H7 (cell line): ENCODE data around the gene MIX23. TPM values are rescaled to one million over a fixed set of nuclear protein-coding genes. Genes with fewer than 3 reads are reported as not detected.
"Not testable (repeated sequence)": the region's sequence is repeated elsewhere in the genome, so short reads cannot be mapped to it uniquely, and the experiment has no call there.

ENCODE experiments used
- DNase-seq: peaks from one replicate; pipeline ENCODE4 v3.0.0; 2012
- H3K27me3 ChIP-seq: 2 replicates; pipeline ENCODE4 v1.6.0; 2011; ENCODE audit warnings: mild to moderate bottlenecking, low read length; ENCODE audit not compliant: control insufficient read depth, insufficient read depth
- H3K36me3 ChIP-seq: replicated peaks from 2 replicates; pipeline ENCODE4 v1.5.1; 2011; ENCODE audit warnings: low read length; ENCODE audit not compliant: control insufficient read depth, insufficient read depth
- H3K4me3 ChIP-seq: 2 replicates; pipeline ENCODE4 v1.5.1; 2011; ENCODE audit warnings: low read depth, mild to moderate bottlenecking, control low read depth, low read length, moderate library complexity; ENCODE audit not compliant: insufficient read depth
- total RNA-seq: library from RNA; depleted of rRNA; stranded (reverse); fragments of >200 nt; shearing (Covaris generic); gene quantifications from 2 replicates; pipeline ENCODE4 v1.2.3, GENCODE V29; 2014

MIX23 gene
- total RNA-seq, 1 experiment from 2014 or later, result 36.6 TPM

DNA sequence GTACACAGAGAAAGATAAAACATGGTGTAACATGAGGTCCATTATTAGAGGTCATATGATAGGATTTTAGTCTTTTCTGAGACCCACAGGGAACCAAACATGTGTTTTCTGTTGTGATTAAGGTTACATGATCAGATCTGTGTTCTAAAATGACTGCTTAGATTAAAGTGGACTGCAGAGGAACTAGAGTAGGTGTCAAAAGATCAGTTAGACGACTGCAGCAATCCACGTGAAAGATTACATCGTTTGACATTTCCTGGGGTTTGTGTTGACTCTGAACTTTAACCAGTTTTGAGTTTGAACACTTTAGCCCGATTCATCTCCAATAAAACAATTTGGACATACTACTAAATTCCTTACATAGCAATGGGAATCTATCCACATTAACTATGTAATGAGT lies 5.1 kb downstream of the MIX23 start:
- DNase-seq, result no peak
- no peaks in the 10 kb centered on the region for H3K36me3 ChIP-seq
- H3K4me3 ChIP-seq, result no peak overlapping the region
- H3K27me3 ChIP-seq, result no peaks in the 10 kb centered on the region

GRCh38 chr3:122374034-122374433 lies 9.0 kb downstream of the MIX23 start:
- Histone ChIP-seq H3K36me3 (peaks cover 2% of the 10 kb centered on the region), H3K4me3 (no peak overlapping the region)

DNA sequence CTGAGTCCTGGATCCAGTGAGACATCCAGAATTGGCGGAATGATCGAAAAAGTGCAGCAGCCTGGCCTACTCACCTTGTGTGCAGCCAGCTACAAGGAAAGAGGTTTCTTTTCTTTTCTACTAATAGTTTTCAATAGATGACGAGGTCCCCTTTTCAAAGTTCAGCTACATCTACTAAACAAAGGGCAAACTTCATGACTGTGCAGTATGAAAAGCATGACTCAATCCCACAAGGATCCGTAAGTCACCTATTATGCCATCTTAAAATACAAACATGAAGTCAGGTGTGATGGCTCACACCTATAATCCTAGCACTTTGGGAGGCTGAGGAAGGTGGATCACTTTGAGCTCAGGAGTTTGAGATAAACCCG lies 16.7 kb downstream of the MIX23 start:
- H3K36me3 ChIP-seq, result peaks cover 13% of the 10 kb centered on the region
- no peak for DNase-seq

More at GRCh38 chr3:122374034-122374433, 9.0 kb downstream of the MIX23 start:
- H3K27me3 ChIP-seq, result no peaks in the 10 kb centered on the region
- DNase-seq, result no peak

DNA sequence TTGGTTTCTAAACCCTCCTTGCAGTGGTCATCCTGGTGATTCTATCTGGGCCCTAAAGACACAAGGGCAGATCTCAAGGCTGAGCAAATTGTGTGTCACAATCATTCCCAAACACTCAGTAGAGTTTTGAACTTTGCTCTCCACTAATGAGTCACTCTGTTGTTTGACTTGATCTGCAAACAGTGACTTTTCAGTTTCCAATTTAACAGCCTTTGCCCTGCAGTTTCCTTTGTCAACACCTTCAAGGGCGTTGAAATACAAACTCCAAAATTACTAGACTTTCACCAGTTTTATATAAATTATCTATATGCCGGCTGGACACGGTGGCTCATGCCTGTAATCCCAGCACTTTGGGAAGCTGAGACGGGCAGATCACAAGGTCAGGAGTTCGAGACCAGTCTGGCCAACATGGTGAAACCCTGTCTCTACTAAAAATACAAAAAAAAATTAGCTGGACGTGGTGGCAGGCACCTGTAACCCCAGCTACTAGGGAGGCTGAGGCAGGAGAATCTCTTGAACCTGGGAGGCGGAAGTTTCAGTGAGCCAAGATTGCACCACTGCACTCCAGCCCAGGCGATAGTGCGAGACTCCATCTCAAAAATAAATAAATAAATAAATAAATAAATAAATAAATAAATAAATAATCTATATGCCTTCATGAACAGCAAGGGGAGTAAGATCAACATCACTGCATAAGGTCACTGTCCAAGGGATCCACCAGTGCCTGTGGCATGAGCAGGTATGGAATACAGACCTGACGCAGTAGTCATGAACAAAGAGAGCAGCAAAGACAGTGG lies 17.3 kb downstream of the MIX23 start:
- H3K27me3 ChIP-seq, result not testable (repeated sequence)

More for the DNA sequence above, 16.7 kb downstream of the MIX23 start:
- Histone ChIP-seq H3K27me3 (no peaks in the 10 kb centered on the region), H3K4me3 (no peak overlapping the region)

GRCh38 chr3:122365073-122365472 lies 18.0 kb downstream of the MIX23 start:
- no peaks in the 10 kb centered on the region for H3K27me3 ChIP-seq
- no peak for DNase-seq
- peaks cover 12% of the 10 kb centered on the region for H3K36me3 ChIP-seq
- no peak overlapping the region for H3K4me3 ChIP-seq

More for the DNA sequence above, 17.3 kb downstream of the MIX23 start:
- not testable (repeated sequence) for H3K4me3 ChIP-seq, DNase-seq
- peaks cover 12% of the 10 kb centered on the region for H3K36me3 ChIP-seq

- peaks cover 12% of the 10 kb centered on the region for H3K36me3 ChIP-seq
- DNase-seq, result no peak
- H3K4me3 ChIP-seq, result no peak overlapping the region
Measured at GRCh38 chr3:122364490-122364889, 18.5 kb downstream of the MIX23 start.

DNA sequence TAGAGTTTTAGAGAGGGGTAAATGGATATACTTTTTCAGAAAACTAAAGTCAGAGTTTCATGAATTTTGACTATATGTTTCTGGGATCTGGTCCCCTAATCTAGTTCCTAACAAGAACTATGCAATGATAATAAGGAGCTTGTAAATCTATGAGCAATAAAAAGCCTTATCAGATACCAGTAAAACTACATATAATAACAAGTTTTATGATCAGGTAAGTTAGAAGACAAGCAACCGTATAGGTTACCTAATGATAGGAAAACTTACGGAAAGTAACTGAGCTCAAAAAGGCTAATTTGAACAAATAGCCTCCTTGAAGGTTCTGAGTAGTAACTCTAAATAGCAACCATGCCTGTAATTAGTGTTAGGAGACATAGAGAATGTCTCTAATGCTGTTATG lies 21.0 kb downstream of the MIX23 start:
- H3K36me3 ChIP-seq, result peaks cover 10% of the 10 kb centered on the region
- no peak for DNase-seq
- no peaks in the 10 kb centered on the region for H3K27me3 ChIP-seq
- H3K4me3 ChIP-seq, result no peak overlapping the region

More at GRCh38 chr3:122364490-122364889, 18.5 kb downstream of the MIX23 start:
- H3K27me3 ChIP-seq, result no peaks in the 10 kb centered on the region

DNA sequence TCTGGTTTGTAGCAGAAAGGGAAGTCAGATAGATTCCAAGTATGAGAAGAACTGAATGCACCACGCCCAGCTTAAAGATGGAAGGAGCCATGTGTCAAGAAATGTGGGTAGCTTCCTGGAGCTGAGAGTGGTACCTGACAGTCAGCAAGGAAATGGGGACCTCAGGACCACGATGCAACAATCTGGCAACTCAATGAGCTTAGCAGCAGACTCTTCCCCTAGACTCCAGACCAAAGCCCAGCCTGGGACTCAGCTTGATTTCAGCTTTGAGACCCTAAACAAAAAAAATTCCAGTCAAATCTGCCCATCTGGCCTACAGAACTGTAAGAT lies 24.4 kb downstream of the MIX23 start:
- Histone ChIP-seq H3K36me3 (peaks cover 2% of the 10 kb centered on the region; the same call in 1 of the 2 replicates), H3K4me3 (no peak overlapping the region), H3K27me3 (no peaks in the 10 kb centered on the region)
- DNase-seq, result no peak

DNA sequence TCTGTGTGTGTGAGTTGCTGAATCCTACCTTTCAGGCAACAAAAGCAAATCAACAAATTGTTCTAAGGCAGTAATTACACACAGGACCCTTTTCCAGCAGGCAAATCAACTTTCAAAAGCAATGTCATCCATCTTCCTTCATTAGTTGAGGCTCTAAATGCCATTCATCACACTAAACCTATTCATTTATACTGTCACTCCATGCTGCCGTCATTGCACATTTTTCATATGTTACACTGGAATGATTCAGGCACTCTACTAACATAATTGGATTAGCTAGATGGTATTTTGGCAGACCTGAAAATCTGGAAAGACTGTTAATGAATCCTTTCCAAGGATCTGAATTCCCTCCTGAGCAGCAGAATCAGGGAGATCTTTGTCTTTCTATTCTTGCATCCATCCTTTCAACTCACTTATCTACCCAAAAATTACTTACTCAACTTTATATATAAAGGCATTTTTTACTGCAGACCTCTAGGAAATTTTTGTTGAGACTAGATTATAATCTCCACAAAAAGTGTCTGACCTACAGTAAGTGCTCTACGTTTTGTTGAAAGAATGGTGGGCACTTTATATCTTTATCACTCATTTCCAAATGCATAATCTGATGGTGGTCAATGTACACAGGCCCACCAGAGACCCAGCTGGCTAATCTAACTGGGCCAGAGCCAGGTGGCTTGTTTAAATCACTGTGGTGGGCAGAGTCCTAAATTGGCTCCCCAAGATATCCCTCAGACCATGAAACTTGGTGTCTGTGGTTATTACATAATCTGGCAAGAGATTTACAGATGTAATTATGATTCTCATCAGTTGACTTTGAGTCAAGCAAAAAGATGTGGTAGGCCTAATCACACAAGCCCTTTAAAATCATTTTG lies 25.0 kb downstream of the MIX23 start:
- no peak for DNase-seq
- H3K36me3 ChIP-seq, result 0 out of 2 replicates have a peak, but pooled peaks cover 2% of the 10 kb centered on the region
- H3K27me3 ChIP-seq, result no peaks in the 10 kb centered on the region
- H3K4me3 ChIP-seq, result no peak overlapping the region

DNA sequence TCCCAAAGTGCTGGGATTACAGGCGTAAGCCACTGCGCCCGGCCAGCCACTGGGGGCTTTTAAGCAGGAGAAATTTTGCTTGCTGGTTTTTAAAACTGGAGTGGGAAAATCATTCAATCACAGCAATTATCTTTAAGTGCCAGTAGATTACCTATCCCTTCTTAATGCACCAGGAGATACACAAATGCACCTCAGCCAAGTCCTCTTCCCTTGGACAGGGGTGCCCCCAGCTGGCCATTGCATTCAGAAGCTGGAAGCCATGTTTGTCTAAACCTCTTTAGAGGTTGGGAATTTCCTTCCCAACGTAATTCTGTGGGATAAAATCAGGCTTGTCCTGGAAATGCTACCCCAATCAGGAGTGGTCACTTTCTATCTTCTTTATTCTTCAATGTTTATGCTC lies 26.6 kb downstream of the MIX23 start:
- no peak overlapping the region for H3K4me3 ChIP-seq
- no peaks in the 10 kb centered on the region for H3K27me3 ChIP-seq
- no peaks in the 10 kb centered on the region for H3K36me3 ChIP-seq
- peak; percentile 46 for DNase-seq

- Histone ChIP-seq H3K36me3 (no peaks in the 10 kb centered on the region), H3K4me3 (no peak overlapping the region), H3K27me3 (no peaks in the 10 kb centered on the region)
- no peak for DNase-seq
Measured at GRCh38 chr3:122355612-122356011, 27.4 kb downstream of the MIX23 start.

DNA sequence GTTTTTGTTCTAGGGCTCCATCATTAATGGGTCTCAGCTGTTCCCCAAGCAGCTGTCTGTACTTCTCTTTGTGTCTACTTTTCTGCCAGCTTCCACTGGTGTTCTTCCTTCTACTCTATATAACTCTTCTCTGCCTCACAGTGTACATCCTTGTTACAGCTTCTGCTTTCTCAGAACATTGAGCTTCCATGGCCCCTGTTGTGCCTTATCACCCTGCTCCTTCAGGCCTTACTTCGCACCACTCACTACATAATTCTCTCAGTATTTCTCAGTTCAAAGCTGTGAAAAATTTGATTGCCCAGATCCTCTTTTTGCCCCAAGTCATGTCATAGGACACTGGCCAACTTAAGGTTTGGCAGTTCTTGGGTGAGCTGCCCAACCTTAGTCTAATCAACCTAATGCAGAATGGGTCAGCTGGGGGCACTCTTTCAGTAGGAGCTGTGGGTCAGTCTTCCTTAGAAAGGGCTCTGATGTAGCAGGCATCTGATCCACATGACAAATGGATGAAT lies 29.1 kb downstream of the MIX23 start:
- Histone ChIP-seq H3K36me3 (no peaks in the 10 kb centered on the region), H3K27me3 (no peaks in the 10 kb centered on the region), H3K4me3 (no peak overlapping the region)
- no peak for DNase-seq

DNA sequence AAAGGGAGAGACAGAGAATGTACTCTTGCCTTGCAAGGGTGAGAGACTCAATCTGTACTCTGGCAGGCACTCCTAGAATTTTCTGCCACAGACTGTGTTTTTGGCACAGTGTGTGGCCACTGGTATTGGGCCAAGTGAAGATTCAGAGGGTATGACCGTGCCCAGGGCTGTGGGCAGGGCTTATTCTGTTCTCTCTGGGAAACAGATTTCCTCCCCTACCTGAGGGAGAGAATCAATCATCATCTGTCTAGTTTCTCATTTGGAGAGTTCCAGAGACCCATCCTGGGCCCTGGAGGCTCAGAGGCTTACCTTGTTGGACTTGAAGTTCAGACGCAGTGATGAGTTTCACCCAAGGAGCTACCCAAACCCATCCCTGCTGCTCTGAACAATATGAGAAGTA lies 29.8 kb downstream of the MIX23 start:
- H3K27me3 ChIP-seq, result no peaks in the 10 kb centered on the region
- H3K36me3 ChIP-seq, result no peaks in the 10 kb centered on the region
- no peak overlapping the region for H3K4me3 ChIP-seq
- DNase-seq, result no peak

DNA sequence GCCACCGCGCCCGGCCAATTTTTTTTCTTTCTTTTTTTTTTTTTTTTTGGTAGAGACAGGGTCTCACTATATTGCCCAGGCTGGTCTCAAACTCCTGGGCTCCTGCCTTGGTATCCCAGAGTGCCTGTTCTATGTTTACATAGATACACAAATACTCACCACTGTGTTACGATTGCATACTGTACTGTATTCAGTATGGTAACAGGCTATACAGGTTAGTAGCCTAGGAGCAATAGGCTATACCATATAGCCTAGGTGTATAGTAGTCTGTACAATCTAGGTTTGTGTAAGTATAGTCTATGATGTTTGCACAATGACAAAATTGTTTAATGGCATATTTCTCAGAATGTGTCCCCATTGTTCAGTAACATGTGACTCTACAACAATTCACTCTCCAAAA lies 31.4 kb downstream of the MIX23 start:
- Histone ChIP-seq H3K27me3 (no peaks in the 10 kb centered on the region), H3K4me3 (no peak overlapping the region), H3K36me3 (no peaks in the 10 kb centered on the region)
- DNase-seq, result no peak
